CD4-positive, alpha-beta T cell (primary cell): ENCODE measurements around the gene TCTN2. TPM values are rescaled to one million over a fixed set of nuclear protein-coding genes. Genes with fewer than 3 reads are reported as not detected.

Experiments
- ATAC-seq: fragments of 200-7000 bp; cut with Tn5 transposase; one replicate; pipeline ENCODE4 v1.10.0; 2022; ENCODE audit warnings: mild to moderate bottlenecking; ENCODE audit not compliant: poor library complexity
- CTCF ChIA-PET: fragments of 350-600 bp; sonication (Branson Sonifier 250); formaldehyde crosslinking; loops from one replicate; lab custom pipeline; 2021; ENCODE audit warnings: antibody characterized with exemption, inconsistent platforms; lab: Charles Lee
- POLR2A ChIA-PET: fragments of 350-600 bp; sonication (Branson Sonifier 250); formaldehyde crosslinking; loops from one replicate; lab custom pipeline; 2021; ENCODE audit warnings: antibody characterized with exemption, inconsistent platforms; lab: Charles Lee
- DNase-seq, 14 experiments: peaks; one replicate each; pipeline ENCODE4 v3.0.0-alpha.2; 2013 to 2020; ENCODE audit warnings: mixed read lengths in 2 of 14
- H3K27ac ChIP-seq, 2 donors: one replicate each; pipeline versions ENCODE4 v1.5.1 to v1.7.0; 2013; ENCODE audit warnings: low read length in 2 of 2, low read depth in 1 of 2, mild to moderate bottlenecking in 1 of 2
- H3K27me3 ChIP-seq, 2 experiments: 1 replicate in 1 of 2; 2 replicates in 1 of 2; pipeline versions ENCODE4 v1.6.1 to v1.7.0; 2013; ENCODE audit warnings: low read length in 2 of 2, control low read depth in 1 of 2, mild to moderate bottlenecking in 1 of 2, moderate library complexity in 1 of 2; ENCODE audit not compliant: insufficient read depth in 2 of 2, control insufficient read depth in 1 of 2
- H3K36me3 ChIP-seq: one replicate; pipeline ENCODE4 v1.6.1; 2013; ENCODE audit warnings: low read length, control low read depth; ENCODE audit not compliant: insufficient read depth
- H3K4me1 ChIP-seq: one replicate; pipeline ENCODE4 v1.6.1; 2013; ENCODE audit warnings: low read length, control low read depth; ENCODE audit not compliant: insufficient read depth
- H3K4me3 ChIP-seq: one replicate; pipeline ENCODE4 v1.5.1; 2013; ENCODE audit warnings: mild to moderate bottlenecking, low read length, moderate library complexity
- H3K9me3 ChIP-seq, 2 experiments: 1 replicate in 1 of 2; 2 replicates in 1 of 2; pipeline versions ENCODE4 v1.6.1 to v1.7.0; 2013; ENCODE audit warnings: low read length in 2 of 2, mild to moderate bottlenecking in 2 of 2, control low read depth in 1 of 2, moderate library complexity in 1 of 2; ENCODE audit not compliant: control insufficient read depth in 1 of 2, insufficient read depth in 1 of 2
- H3K27ac Mint-ChIP-seq: one replicate; pipeline ENCODE4 v1.8.0; 2020; ENCODE audit warnings: mixed read lengths
- H3K27me3 Mint-ChIP-seq: one replicate; pipeline ENCODE4 v1.8.0; 2021; ENCODE audit warnings: mixed read lengths
- H3K36me3 Mint-ChIP-seq: one replicate; pipeline ENCODE4 v1.8.0; 2021; ENCODE audit warnings: low read depth, mixed read lengths
- H3K4me1 Mint-ChIP-seq: one replicate; pipeline ENCODE4 v1.8.0; 2021; ENCODE audit warnings: low read depth, mixed read lengths
- H3K4me3 Mint-ChIP-seq: one replicate; pipeline ENCODE4 v1.8.0; 2020; ENCODE audit warnings: mild to moderate bottlenecking, mixed read lengths
- H3K9me3 Mint-ChIP-seq: one replicate; pipeline ENCODE4 v1.8.0; 2020; ENCODE audit warnings: mixed read lengths
- CTCF ChIP-seq: fragments of 200-600 bp; IDR thresholded peaks from one replicate; pipeline ENCODE4 v1.8.0; 2022; ENCODE audit warnings: antibody characterized with exemption, mild to moderate bottlenecking
- intact Hi-C, 2 experiments: fragments of 100-400 bp; cut with DNase I in 1 of 2; cut with micrococcal nuclease in 1 of 2; formaldehyde crosslinking; loops; one replicate each; pipeline versions ENCODE4 v1.15.1 to v1.9.0; 2023 to 2025; cut with DNase I, micrococcal nuclease
- total RNA-seq, 174 experiments: library from RNA in 2 of 174; stranded (reverse) in 2 of 174; gene quantifications; one replicate each; pipeline ENCODE4 v1.2.3 and lab custom pipeline; 2021 to 2026

TCTN2 gene
- total RNA-seq, 2 experiments from 2014 or later = 3.2 to 3.5 TPM

GRCh38 chr12:123748661-123749060 is 77.7 kb downstream of the TCTN2 start:
- H3K27me3 ChIP-seq = no peaks in the 10 kb centered on the region
- ChIA-PET POLR2A (no interaction called here), CTCF (no interaction called here)
- intact Hi-C loops = loop anchor here in 1 of 2 experiments (10.0 kb wide), 1 partner anchor 236 kb away; no protein-coding TSS in a partner anchor
- no peak for TF ChIP-seq CTCF
- no peaks in the 10 kb centered on the region for H3K4me1 ChIP-seq
- H3K9me3 Mint-ChIP-seq = no peaks in the 10 kb centered on the region
- H3K4me1 Mint-ChIP-seq = peaks cover 26% of the 10 kb centered on the region
- ATAC-seq = no peak
- H3K9me3 ChIP-seq = no peaks in the 10 kb centered on the region
- no peak for DNase-seq
- H3K27ac Mint-ChIP-seq = peak overlapping the region; percentile 83
- no peak overlapping the region for H3K4me3 Mint-ChIP-seq
- H3K27ac ChIP-seq = no peak overlapping the region
- H3K36me3 ChIP-seq = peaks cover 69% of the 10 kb centered on the region
- peaks cover 73% of the 10 kb centered on the region for H3K36me3 Mint-ChIP-seq
- no peak overlapping the region for H3K4me3 ChIP-seq
- H3K27me3 Mint-ChIP-seq = no peaks in the 10 kb centered on the region

GRCh38 chr12:123749355-123749754 is 78.4 kb downstream of the TCTN2 start:
- no peak overlapping the region for H3K27ac ChIP-seq
- peaks cover 73% of the 10 kb centered on the region for H3K36me3 Mint-ChIP-seq
- peaks cover 26% of the 10 kb centered on the region for H3K4me1 Mint-ChIP-seq
- TF ChIP-seq CTCF = no peak
- no peaks in the 10 kb centered on the region for H3K27me3 Mint-ChIP-seq
- intact Hi-C loops = loop anchor here in 1 of 2 experiments (10.0 kb wide), 1 partner anchor 235 kb away; no protein-coding TSS in a partner anchor
- no peaks in the 10 kb centered on the region for H3K9me3 ChIP-seq
- POLR2A ChIA-PET = no interaction called here
- H3K4me1 ChIP-seq = no peaks in the 10 kb centered on the region
- peaks cover 69% of the 10 kb centered on the region for H3K36me3 ChIP-seq
- no peak overlapping the region for H3K4me3 ChIP-seq
- no peak for DNase-seq
- no peaks in the 10 kb centered on the region for H3K27me3 ChIP-seq
- ATAC-seq = no peak
- no peaks in the 10 kb centered on the region for H3K9me3 Mint-ChIP-seq
- CTCF ChIA-PET = no interaction called here
- no peak overlapping the region for H3K27ac Mint-ChIP-seq
- no peak overlapping the region for H3K4me3 Mint-ChIP-seq

- no peak overlapping the region for H3K4me3 Mint-ChIP-seq
- intact Hi-C loops = no loop called here
- H3K27me3 Mint-ChIP-seq = no peaks in the 10 kb centered on the region
- ChIA-PET CTCF (no interaction called here), POLR2A (no interaction called here)
- DNase-seq (no peak), ATAC-seq (no peak)
- H3K4me1 Mint-ChIP-seq = peaks cover 23% of the 10 kb centered on the region
- no peak for TF ChIP-seq CTCF
- H3K4me3 ChIP-seq = no peak overlapping the region
- H3K36me3 Mint-ChIP-seq = peaks cover 74% of the 10 kb centered on the region
- no peaks in the 10 kb centered on the region for H3K27me3 ChIP-seq
- no peaks in the 10 kb centered on the region for H3K4me1 ChIP-seq
- no peaks in the 10 kb centered on the region for H3K9me3 ChIP-seq
- peaks cover 68% of the 10 kb centered on the region for H3K36me3 ChIP-seq
- no peaks in the 10 kb centered on the region for H3K9me3 Mint-ChIP-seq
- no peak overlapping the region for H3K27ac ChIP-seq
- H3K27ac Mint-ChIP-seq = no peak overlapping the region
Measured at GRCh38 chr12:123750159-123750656, 79.3 kb downstream of the TCTN2 start.
